T follicular helper cell (primary cell): ENCODE data around the gene LGMN.

Experiments
- DNase-seq: peaks from one replicate; pipeline ENCODE4 v3.0.0-alpha.2; 2020; ENCODE audit warnings: low read depth

LGMN gene

DNA sequence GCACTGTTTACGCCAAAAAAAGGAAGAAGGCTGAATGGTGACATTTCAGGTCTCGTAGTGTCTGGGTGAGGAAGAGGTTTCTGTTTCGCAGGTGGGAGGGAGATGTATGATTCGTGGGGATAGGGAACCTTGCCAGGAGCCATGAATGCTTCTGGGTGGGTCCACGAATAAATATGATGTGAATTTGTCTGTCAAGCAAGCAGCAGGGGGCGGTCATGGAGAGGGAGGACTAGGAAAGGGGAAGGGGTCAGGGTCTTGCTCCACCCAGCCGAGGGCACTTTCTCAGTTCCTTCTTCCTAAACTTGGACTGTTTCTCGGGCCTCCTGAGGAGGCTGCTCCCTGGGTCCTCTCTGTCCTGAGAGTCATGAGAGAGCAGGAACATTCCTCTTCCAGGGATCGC, 72.5 kb downstream of the LGMN start:
- no peak for DNase-seq

DNA sequence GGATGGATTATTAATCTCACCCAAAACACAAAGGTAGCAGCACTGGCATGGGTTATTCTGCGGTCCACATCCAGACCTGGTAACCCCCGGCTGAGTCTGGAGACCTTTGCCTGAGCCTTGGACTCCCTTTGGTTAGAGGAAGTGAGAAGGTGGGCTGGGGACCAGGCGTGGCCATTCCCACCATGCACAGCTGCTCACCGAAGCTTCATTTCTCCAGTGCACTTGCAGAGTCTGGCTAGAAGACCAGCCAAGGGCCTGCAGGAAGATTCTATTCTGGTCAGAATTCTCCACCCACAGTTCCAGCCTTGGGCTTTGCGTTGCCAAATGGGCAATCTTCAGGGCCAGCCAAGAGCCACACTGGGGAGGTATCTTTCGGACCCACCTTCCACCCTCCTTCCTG, 73.0 kb downstream of the LGMN start:
- no peak for DNase-seq

DNA sequence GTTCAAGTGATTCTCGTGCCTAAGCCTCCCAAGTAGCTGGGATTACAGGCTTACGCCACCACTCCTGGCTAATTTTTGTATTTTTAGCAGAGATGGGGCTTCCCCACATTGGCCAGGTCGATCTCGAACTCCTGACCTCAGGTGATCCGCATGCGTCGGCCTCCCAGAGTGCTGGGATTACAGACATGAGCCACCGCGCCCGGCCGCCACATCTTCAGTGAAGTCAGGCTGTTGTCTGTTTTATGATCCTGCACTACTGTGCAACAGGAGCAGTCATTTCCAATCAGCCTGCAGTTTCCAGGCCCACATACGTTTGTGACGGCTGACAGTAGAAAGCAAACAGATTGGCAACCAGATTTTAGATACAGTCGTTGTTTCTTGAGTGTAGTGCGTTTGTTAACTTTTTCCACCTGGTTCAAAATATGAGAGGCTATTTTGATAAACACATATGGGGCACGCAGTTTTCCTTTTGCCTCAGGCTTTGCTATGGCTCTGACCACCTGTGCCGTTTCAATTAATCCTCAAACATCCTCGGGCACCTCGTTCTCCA, 74.8 kb downstream of the LGMN start:
- DNase-seq: no peak

DNA sequence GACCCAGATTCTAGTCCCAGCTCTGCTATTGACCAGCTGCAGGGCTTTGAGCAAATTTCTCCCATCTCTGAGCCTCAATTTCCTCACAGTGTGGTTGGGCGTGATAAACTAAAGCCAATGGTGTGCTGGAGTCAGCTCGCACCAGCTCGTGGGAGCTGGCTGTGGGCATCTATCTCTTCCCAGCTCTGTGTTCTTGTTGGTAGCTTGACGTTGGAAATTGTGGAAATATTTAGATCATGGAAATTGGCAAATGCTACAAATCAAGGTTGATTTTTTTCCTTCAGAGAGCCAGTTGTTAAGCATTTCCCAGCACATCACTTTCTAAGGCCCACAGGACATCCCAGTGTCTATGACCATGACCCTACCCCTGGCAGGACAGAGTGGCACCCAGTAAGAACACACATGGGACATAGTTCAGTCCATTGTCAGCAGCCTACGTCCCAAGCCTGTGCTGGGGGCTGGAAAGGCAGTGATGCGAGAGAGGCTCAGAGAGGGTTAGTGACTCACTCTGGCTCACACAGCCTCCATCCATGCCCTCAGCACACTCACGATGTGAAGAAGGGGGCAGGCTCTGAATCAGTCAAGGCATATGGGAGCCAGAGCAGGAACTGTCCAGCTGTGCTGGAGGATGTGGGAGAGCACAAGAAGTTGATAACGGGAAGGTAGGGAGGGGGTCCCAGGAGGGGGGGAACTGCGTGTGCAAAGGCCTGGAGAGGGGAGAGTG, 77.6 kb downstream of the LGMN start:
- DNase-seq: no peak

DNA sequence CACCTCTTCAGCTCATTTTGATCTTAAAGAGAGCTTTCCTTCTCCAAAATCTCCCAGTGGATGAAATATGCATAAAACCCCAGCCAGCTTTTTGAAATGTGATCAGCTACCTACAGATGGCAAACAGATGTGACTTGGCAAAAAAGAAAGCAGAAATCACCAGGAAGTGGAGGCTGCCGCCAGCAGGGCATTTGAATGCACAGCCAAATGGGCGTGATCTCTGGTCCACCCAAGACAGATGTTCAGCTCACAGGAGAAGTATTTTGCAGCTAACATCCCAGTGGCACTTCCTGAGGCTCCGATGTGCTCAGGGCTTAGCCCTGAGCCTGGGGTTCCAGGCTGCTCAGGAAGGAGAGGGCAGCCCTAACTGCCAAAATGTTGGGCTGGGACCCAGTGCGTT, 78.3 kb downstream of the LGMN start:
- DNase-seq: no peak

DNA sequence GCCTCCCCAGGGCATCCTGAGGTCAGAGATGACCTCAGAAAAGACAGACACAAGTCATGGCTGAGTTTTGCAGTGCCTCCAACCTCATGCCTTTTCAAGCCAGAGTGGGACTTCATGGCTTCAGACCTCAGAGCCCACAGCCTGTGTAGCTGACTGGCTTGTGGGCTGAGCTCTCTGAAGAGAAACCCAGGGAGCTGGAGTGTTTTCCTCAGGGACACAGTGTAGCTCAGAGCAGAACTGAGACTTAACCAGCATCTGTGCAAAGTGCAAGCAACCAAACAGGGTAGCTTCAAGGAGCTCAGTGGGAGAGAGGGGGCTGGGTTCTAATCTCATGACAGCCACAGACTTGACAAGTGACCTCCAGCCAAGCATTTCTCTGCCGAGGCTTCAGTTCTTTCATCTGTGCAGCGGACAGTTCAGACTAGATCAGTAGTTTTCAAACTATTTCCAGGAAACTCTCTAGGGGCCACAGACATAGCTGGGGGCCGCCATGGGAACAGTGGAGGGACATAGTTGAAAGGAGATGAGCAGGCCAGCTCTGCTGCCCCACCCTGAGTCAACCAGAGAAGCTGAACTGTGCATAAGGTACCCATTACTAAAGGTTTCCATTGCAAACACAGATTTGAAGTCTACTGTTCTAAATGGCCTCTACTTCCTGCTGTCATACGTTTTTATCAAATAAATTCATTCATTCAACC, 80.0 kb downstream of the LGMN start:
- no peak for DNase-seq

DNA sequence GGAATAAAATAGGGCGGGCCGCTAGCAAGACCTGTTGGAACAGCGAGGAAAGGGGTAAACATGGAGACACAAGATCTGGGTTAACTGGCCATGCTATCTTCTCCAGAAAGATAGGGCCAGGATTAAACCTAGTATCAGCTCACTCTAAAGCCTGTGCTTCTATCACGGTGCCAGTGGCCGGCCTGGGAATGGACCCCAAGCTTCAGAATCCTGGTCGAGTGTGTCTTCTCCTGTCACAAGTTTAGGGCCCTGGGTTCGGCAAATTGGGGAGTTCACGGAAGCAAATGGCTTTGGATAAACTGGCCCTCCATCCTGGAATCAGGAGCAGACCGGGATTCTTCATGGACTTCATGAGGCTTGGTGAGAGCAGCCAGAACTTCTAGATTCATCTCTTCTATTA, 82.2 kb downstream of the LGMN start:
- DNase-seq: no peak

DNA sequence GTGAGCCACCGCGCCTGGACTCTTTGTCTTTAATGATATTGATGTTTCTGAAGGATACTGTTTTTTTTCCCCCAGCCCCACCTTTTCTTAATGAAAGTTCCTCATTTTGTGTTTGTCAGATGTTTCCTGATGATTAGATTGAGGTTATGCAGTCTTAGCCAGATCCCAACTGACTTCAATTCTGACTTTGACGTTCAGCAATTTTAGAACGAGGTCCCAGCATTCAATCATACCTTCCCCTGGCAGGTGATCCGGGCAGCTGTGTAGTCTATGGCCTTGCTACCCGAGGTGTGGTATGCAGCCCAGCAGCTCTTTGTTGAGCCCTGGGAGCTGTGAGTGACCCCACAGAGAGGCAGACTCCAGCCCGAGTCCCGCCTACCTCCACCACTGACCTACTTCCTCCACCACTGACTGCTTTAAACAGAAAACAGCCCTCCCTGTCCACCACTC, 82.7 kb downstream of the LGMN start:
- no peak for DNase-seq

DNA sequence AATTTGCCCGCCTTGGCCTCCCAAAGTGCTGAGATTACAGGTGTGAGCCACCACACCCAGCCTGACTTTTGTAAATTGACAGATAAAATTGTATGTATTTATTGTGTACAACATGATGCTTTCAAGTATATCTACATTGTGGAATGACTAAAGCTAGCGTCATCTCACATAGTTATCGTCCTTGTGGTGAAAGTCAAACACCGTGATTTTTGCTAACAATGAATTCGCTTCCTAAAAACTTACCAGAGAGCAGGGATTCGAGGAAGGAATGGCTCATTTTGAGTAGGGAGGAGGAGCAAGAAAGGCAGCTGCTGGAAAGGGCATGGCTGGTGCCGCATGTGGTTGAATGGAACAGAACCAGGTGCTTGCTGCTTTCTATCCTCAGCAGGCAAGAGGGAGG, 85.4 kb downstream of the LGMN start:
- no peak for DNase-seq

DNA sequence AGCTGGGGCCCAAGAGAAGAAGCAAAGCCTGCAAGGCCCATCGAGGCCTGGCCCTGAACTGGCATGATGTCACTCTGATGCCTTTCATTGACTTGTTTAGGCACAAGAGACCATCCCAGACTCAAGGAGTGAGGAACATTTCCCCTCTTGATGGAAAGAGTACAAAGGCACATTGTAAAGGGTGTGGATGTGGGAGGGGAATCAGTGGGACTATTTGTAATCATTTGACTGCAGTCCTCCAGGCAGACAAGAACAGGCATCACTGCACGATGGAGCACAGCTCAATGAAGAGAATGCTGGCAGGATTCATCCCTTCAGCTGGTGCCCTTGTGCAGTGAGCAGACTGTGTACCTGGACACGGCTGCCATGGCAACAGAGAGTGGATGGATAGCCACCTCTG, 87.9 kb downstream of the LGMN start:
- no peak for DNase-seq

DNA sequence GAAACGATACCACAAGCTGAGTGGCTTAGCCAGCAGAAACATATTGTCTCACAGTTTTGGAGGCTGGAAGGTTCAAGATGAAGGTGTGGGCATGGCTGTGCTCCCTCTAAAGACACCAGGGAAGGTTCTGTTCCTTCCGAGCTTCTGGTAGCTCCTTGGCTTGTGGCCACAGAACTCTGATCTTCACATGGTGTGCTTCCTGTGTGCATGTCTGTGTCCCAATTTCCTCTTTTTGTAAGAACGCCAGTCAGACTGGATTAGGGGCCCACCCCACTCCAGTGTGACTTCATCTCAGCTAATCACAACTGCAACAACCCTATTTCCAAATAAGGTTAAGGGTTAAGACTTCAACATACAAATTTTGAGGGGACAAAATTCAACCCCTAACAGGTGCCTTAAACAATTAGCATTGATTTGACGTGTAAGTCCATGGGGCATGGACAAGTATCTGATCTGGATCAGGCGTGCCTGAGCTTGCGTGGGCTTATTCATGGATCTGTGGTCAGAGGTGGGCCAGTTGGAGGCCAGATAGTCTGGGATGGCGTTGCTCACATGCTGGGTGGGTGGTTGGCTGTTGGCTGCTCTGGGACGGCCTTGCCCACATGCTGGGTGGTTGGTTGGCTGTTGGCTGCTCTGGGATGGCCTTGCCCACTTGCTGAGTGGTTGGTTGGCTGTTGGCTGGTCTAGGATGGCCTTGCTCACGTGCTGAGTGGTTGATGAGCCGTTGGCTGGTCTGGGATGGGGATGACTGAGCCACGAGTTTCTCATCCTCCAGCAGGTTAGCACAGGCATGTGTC, 88.5 kb downstream of the LGMN start:
- no peak for DNase-seq

DNA sequence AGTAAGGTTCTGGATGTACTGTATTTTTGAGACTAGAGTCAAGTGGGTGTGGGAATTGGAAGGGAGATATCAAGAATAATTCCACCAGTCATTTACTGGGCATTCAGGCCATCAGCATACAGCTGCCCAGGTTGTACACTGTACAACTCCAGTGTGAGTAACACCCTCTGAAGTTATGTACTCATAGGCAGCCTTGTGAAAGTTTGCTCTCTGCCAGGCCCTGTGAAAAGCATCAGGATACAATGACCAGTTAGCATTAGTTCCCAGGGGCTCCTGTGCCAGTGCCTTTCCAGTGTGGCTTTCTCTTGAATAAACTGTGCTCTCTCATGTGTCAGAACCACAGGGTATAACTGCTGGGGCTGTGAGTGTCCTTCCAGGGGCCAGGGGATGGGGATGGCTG, 89.7 kb downstream of the LGMN start:
- no peak for DNase-seq

DNA sequence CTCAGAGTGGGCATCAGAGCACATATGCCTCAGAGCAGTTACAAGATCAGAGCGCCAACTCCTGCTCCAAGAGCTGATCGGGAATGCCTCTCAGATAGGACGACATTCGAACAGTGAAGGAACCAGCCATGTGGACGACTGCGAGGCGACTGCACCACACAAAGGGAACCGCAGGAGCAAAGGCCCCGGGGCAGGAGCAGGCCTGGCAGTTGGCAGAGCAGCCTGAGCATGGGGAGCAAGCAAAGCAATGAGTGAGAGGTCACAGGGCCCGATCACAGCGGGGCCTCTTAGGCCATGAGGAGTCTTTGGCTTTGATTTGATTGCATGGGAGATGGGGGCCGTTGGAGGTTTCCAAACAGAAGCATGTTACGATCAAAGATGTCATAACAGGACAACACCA, 90.3 kb downstream of the LGMN start:
- DNase-seq: no peak

DNA sequence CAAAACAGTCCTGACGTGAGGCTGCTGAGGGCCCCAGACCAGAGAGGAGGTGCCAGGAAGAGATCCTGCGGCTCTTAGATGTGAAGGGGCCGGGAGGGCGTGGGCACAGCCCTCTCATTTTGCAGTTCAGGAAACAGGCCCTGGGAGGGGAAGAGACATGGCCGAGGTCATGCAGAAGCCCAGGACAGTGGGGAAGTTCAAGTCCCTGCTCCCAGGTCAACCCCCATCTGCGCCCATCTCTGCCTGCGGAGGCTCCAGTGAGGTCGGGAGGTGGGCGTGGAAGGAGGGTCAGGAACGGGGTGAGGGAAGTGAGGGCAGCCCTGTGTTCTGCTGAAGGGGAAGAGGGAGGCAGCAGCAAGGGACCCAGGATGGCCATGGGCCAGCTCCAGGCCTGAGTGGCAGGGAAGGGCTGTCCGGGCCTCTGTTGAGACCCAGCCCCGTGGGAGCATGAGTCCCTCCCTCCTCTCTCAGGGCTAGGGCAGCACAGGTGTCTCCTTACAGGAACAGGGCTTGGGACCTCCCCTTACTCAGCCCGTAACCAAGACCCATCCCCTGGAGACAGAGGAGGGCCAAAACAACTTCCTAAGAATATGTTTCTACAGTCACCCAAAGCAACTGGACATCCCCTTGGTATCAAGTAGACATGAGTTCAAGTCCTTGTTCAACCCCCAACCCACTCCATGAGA, 90.8 kb downstream of the LGMN start:
- no peak for DNase-seq

DNA sequence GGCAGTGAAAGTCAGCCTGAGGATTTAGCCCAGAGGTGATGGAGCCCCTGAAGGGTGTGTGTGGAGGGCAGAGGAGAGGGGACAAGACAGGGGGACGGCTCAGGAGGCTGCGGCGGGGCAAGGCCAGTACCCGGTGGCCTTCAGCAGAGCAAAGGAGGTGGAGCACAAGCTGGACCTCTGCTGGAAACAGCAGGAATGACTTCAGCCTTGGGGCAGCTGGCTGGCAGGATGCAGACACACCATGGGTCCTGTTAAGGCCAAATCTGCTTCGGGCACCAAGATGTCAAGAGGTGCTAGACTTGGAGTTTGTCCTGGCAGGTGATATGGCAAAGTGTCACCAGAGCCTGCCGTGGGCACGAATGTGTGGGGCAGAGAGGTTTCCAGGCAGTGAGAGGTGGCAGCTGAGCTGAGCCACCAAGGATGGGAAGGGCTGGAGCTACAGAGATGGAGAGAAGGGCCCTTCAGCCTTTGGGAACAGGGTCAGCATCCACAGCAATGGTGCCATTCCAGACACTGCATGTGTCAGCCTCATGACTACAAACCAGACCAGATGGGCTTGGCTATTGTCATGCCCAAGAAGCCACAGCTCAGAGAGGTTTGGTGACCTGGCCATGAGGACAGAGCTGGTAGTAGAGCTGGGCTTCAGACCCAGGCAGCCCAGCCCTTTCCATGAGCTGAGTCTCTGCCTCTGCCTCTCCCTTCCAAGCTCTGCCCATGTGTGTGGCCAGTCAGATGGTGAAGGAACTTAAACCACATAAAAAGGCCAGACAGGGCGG, 91.9 kb downstream of the LGMN start:
- no peak for DNase-seq

DNA sequence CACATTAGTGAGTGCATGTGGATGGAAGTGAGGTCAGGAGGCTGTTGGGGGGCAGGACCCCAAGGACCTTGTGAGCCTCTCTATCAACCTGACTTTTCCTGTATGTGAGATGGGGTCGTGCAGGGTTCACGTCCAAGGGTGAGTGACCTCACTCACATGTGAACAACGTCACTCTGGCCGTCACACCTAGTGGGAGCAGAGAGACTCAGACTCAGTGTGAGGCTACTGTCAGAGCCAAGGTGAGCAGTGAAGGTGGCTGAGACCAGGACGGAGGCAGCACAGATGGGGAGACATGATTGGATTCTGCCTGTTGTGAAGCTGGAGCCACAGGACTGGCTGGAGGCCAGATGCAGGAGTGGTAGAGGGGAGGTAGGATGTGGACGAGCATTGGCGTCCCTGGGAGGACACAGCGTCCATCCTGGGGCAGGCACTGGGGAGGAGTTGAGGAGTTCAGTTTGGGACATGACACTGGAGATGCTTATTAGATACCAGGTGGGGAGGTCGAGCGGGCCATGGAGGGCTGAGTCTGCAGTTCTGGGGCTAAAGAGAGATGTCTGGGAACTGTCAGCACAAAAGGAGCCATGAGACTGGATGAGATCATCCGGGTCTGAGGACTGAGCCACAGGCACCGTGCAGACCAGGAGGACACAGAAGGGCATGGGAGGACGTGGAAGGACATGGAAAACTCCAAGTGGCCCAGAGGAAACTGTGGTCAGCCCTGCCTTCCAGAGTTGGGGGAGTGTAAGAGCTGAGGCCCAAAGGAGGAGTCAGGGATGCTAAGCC, 92.8 kb downstream of the LGMN start:
- DNase-seq: no peak

DNA sequence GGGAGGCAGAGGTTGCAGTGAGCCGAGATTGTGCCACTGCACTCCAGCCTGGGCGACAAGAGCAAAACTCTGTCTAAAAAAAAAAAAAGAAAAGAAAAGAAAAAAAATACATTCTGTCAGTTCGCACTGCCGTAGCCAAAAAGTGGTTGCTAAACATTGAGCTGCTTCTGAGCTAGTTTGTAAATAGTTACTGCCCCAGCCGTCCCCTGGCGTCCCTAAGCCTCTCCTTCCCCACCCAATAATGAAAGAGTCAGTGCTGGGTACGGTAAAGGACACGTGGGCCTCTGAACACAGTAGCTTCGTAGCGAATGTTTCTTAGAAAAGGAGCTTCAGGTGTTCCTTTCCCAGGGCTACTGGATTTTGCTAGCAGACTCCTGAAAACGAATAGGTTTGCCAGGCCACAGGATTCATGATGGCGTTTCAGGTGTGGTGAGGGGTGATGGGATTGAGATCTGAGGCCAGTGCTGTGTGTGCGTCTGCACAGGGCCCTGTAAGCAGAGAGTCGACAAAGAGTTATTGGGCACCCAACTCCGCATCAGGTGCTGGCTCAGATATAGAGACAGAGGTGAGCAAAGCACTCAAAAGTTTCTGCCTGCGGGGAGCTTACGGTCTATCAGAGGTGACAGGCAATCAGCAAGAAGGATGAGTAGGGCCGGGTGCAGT, 94.1 kb downstream of the LGMN start:
- DNase-seq: no peak
